ENCODE measurements around the gene FAM32A. TPM values are rescaled to one million over a fixed set of nuclear protein-coding genes. Genes with fewer than 3 reads are reported as not detected.

FAM32A gene
- total RNA-seq, 1 donor from 2014 or later, result 145 TPM

- Histone ChIP-seq H3K36me3 (ENCODE audit: control insufficient read depth, insufficient read depth, low read length) (peaks cover 1% of the 10 kb centered on the region), H3K27me3 (ENCODE audit: control insufficient read depth, insufficient read depth, low read length) (no peaks in the 10 kb centered on the region), H3K4me3 (ENCODE audit: low read depth, low read length) (no peak overlapping the region)
- DNase-seq (ENCODE audit: low read depth), result no peak
- TF ChIP-seq, protein P1, sequence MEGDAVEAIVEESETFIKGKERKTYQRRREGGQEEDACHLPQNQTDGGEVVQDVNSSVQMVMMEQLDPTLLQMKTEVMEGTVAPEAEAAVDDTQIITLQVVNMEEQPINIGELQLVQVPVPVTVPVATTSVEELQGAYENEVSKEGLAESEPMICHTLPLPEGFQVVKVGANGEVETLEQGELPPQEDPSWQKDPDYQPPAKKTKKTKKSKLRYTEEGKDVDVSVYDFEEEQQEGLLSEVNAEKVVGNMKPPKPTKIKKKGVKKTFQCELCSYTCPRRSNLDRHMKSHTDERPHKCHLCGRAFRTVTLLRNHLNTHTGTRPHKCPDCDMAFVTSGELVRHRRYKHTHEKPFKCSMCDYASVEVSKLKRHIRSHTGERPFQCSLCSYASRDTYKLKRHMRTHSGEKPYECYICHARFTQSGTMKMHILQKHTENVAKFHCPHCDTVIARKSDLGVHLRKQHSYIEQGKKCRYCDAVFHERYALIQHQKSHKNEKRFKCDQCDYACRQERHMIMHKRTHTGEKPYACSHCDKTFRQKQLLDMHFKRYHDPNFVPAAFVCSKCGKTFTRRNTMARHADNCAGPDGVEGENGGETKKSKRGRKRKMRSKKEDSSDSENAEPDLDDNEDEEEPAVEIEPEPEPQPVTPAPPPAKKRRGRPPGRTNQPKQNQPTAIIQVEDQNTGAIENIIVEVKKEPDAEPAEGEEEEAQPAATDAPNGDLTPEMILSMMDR (IDR thresholded peaks at IDR 0.05; ENCODE audit: insufficient read depth, low read length, poor library complexity, severe bottlenecking), result no peak
These were observed 23.0 kb downstream of the FAM32A start for GRCh38 chr19:16208064-16208759.

DNA sequence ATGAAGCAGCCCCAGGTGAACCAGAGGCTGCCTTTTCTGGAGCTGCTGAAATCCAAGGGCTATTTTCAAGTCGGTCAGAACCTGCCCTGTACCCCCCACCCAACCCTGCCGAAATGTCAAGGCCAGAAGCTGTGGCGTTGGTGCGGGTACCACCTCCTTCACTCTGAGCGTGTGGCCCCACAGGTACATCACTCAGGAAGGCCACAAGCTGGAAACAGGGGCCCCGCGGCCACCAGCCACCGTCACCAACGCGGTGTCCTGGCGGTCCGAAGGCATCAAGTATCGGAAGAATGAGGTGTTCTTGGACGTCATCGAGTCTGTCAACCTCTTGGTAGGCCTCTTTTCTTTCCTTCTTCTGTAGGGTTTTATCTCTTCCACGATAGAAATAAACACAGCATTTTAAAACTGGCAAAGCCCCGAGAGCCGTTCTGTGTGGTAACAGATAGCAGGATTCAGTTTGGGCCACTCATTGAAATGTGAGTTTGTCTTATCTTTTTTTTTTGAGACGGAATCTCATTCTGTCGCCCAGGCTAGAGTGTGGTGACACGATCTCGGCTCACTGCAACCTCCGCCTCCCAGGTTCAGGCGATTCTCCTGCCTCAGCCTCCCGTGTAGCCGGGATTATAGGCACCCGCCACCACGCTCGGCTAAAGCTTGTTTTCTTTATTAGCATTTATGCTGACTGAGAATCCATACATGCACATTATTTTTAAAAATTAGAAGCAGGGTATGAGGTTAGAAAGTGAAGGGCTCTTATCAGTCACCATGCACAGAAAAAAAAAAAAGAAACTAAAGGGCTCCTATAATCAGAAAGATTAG lies 23.8 kb downstream of the FAM32A start:
- Histone ChIP-seq H3K4me3 (ENCODE audit: low read depth, low read length) (no peak overlapping the region), H3K27me3 (ENCODE audit: control insufficient read depth, insufficient read depth, low read length) (no peaks in the 10 kb centered on the region), H3K36me3 (ENCODE audit: control insufficient read depth, insufficient read depth, low read length) (no peaks in the 10 kb centered on the region)
- TF ChIP-seq, protein P1 (IDR thresholded peaks at IDR 0.05; ENCODE audit: insufficient read depth, low read length, poor library complexity, severe bottlenecking), result no peak
- DNase-seq (ENCODE audit: low read depth), result no peak

- no peak for DNase-seq (ENCODE audit: low read depth)
- no peaks in the 10 kb centered on the region for H3K27me3 ChIP-seq (ENCODE audit: control insufficient read depth, insufficient read depth, low read length)
- no peaks in the 10 kb centered on the region for H3K36me3 ChIP-seq (ENCODE audit: control insufficient read depth, insufficient read depth, low read length)
- TF ChIP-seq, protein P1 (IDR thresholded peaks at IDR 0.05; ENCODE audit: insufficient read depth, low read length, poor library complexity, severe bottlenecking), result no peak
- H3K4me3 ChIP-seq (ENCODE audit: low read depth, low read length), result no peak overlapping the region
These were observed 25.0 kb downstream of the FAM32A start for GRCh38 chr19:16210168-16210567.

DNA sequence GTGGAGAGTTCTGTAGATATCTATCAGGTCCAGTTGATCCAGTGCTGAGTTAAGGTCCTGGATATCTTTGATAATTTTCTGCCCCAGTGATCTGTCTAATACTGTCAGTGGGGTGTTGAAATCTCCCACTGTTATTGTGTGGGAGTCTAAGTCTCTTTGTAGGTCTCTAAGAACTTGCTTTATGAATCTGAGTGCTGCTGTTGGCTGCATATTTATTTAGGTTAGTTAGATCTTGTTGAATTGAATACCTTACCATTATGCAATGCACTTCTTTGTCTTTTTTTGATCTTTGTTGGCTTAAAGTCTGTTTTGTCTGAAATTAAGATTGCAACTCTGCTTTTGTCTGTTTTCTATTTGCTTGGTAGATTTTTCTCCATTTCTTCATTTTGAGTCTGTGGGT lies 27.9 kb downstream of the FAM32A start:
- DNase-seq (ENCODE audit: low read depth), result no peak
- H3K4me3 ChIP-seq (ENCODE audit: low read depth, low read length), result no peak overlapping the region
- H3K27me3 ChIP-seq (ENCODE audit: control insufficient read depth, insufficient read depth, low read length), result no peaks in the 10 kb centered on the region
- TF ChIP-seq, protein P1 (IDR thresholded peaks at IDR 0.05; ENCODE audit: insufficient read depth, low read length, poor library complexity, severe bottlenecking), result no peak
- H3K36me3 ChIP-seq (ENCODE audit: control insufficient read depth, insufficient read depth, low read length), result peaks cover 1% of the 10 kb centered on the region

- no peak overlapping the region for H3K4me3 ChIP-seq (ENCODE audit: low read depth, low read length)
- no peak for DNase-seq (ENCODE audit: low read depth)
- H3K27me3 ChIP-seq (ENCODE audit: control insufficient read depth, insufficient read depth, low read length), result no peaks in the 10 kb centered on the region
- TF ChIP-seq, protein P1 (IDR thresholded peaks at IDR 0.05; ENCODE audit: insufficient read depth, low read length, poor library complexity, severe bottlenecking), result no peak
- H3K36me3 ChIP-seq (ENCODE audit: control insufficient read depth, insufficient read depth, low read length), result peaks cover 1% of the 10 kb centered on the region
These were observed 31.8 kb downstream of the FAM32A start for GRCh38 chr19:16216744-16217670.

All from kidney epithelial cell (primary cell).